Measurements from ENCODE around the gene KRTAP12-3. TPM values are rescaled to one million over a fixed set of nuclear protein-coding genes. Genes with fewer than 3 reads are reported as not detected.

KRTAP12-3 gene
- polyA plus RNA-seq, 1 experiment, result not detected

DNA sequence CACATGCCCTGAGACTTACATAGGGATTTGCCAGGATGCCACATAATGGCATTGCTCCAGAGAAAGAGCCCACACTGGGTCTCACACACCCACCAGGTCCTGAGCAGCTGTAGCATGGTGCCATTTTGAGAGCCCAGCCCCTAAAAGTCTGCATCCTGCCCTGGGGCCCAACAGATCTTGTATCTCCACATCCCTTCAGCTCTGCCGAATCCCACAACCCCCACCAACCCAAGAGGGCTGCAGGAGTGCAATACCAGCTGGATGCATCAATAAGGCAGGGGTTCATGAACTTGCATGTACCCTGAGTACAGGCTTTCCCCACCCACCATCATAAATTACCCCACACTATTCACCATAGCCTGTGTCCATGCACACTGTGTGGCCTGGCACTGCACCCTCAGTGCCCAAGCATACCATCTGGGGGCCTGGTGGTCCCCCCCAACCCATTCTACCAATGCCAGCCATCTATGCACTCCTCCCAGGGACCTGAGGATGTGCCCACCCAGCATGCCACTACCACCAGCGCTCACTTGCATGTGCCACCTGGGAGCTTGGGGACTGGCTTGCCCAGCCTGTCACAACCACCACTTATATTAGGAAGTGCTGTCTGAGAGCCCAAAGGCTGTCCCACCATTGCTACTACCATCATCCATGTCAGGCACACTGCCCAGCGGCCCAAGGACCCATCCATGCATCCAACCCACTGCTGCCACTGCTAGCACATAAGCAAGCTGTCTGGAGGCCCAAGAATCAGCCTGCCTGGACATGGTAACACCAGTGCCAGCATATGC, 13.1 kb downstream of the KRTAP12-3 start:
- H3K27ac ChIP-seq (ENCODE audit: low read depth, low read length), result no peak overlapping the region
- POLR2A ChIA-PET, result no interaction called here
- CTCF ChIA-PET, result no interaction called here
- no peaks in the 10 kb centered on the region; the same call in 1 of the 2 replicates for H3K9me3 ChIP-seq (ENCODE audit: control insufficient read depth, insufficient read depth, low read length)
- H3K4me3 ChIP-seq (ENCODE audit: low read depth, low read length), result no peak overlapping the region
- no peak for DNase-seq (ENCODE audit: low read depth, low spot score)
- TF ChIP-seq, protein P1, sequence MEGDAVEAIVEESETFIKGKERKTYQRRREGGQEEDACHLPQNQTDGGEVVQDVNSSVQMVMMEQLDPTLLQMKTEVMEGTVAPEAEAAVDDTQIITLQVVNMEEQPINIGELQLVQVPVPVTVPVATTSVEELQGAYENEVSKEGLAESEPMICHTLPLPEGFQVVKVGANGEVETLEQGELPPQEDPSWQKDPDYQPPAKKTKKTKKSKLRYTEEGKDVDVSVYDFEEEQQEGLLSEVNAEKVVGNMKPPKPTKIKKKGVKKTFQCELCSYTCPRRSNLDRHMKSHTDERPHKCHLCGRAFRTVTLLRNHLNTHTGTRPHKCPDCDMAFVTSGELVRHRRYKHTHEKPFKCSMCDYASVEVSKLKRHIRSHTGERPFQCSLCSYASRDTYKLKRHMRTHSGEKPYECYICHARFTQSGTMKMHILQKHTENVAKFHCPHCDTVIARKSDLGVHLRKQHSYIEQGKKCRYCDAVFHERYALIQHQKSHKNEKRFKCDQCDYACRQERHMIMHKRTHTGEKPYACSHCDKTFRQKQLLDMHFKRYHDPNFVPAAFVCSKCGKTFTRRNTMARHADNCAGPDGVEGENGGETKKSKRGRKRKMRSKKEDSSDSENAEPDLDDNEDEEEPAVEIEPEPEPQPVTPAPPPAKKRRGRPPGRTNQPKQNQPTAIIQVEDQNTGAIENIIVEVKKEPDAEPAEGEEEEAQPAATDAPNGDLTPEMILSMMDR (IDR thresholded peaks at IDR 0.05; ENCODE audit: low read depth, low read length), result no peak
- H3K27me3 ChIP-seq (ENCODE audit: control insufficient read depth, insufficient read depth, low read length), result peaks cover 5% of the 10 kb centered on the region

DNA sequence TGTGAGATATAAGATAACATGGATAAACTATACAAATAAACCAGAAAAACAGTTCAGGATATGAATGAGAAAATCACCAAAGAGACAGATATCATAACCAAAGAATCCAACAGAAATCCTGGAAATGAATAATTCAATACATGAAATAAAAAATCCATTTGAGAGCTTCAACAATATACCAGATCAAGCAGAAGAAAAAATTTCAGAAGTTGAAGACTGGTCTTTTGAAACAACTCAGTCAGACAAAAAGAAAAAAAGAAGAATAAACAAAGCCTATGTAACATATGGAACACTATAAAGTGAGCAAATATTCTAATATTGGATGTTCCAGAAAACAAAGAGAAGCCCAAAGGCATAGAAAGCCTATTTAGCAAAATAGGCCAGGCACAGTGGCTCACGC, 14.2 kb downstream of the KRTAP12-3 start:
- Histone ChIP-seq H3K4me3 (ENCODE audit: low read depth, low read length) (no peak overlapping the region), H3K27ac (ENCODE audit: low read depth, low read length) (no peak overlapping the region), H3K9me3 (ENCODE audit: control insufficient read depth, insufficient read depth, low read length) (no peaks in the 10 kb centered on the region; the same call in 1 of the 2 replicates), H3K27me3 (ENCODE audit: control insufficient read depth, insufficient read depth, low read length) (peaks cover 5% of the 10 kb centered on the region)
- CTCF ChIA-PET, result no interaction called here
- POLR2A ChIA-PET, result no interaction called here
- TF ChIP-seq, protein P1 (IDR thresholded peaks at IDR 0.05; ENCODE audit: low read depth, low read length), result no peak
- DNase-seq (ENCODE audit: low read depth, low spot score), result no peak

GRCh38 chr21:44677881-44678280, 20.1 kb downstream of the KRTAP12-3 start:
- CTCF ChIA-PET, result no interaction called here
- H3K27me3 ChIP-seq (ENCODE audit: control insufficient read depth, insufficient read depth, low read length), result peaks cover 15% of the 10 kb centered on the region
- TF ChIP-seq, protein P1 (IDR thresholded peaks at IDR 0.05; ENCODE audit: low read depth, low read length), result no peak
- H3K4me3 ChIP-seq (ENCODE audit: low read depth, low read length), result no peak overlapping the region
- POLR2A ChIA-PET, result no interaction called here
- no peak overlapping the region for H3K27ac ChIP-seq (ENCODE audit: low read depth, low read length)
- DNase-seq (ENCODE audit: low read depth, low spot score), result no peak
- H3K9me3 ChIP-seq (ENCODE audit: control insufficient read depth, insufficient read depth, low read length), result no peaks in the 10 kb centered on the region

DNA sequence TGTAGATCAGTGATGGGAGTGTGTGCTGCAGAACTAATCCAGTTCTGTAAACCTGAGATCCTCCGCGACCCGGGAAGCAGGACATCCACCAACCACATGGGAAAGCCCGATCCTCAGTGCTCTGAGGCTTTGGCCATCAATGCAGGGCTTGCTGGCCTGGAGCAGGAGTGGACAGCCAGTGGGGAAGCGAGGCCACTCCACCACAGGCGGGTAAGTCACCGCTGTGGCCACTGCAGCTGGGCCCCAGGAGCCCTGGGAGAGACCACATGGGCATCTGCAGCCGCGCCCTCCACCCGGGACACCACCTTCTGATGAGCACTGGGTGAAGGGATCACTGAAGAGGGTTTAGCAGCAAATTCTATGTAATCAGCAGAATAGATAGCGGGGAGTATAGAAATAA, 23.4 kb downstream of the KRTAP12-3 start:
- DNase-seq (ENCODE audit: low read depth, low spot score), result no peak
- TF ChIP-seq, protein P1 (IDR thresholded peaks at IDR 0.05; ENCODE audit: low read depth, low read length), result no peak
- ChIA-PET CTCF (no interaction called here), POLR2A (no interaction called here)
- peaks cover 14% of the 10 kb centered on the region for H3K27me3 ChIP-seq (ENCODE audit: control insufficient read depth, insufficient read depth, low read length)
- no peaks in the 10 kb centered on the region for H3K9me3 ChIP-seq (ENCODE audit: control insufficient read depth, insufficient read depth, low read length)
- no peak overlapping the region for H3K4me3 ChIP-seq (ENCODE audit: low read depth, low read length)
- H3K27ac ChIP-seq (ENCODE audit: low read depth, low read length), result no peak overlapping the region

GRCh38 chr21:44681861-44682579, 24.3 kb downstream of the KRTAP12-3 start, which contains the start of gene KRTAP12-1:
TSS of gene KRTAP12-1 (minus strand) at chr21:44682163. CDS start at chr21:44682123, 40 bp downstream.
- Histone ChIP-seq H3K9me3 (ENCODE audit: control insufficient read depth, insufficient read depth, low read length) (no peaks in the 10 kb centered on the region), H3K27me3 (ENCODE audit: control insufficient read depth, insufficient read depth, low read length) (peaks cover 13% of the 10 kb centered on the region), H3K27ac (ENCODE audit: low read depth, low read length) (no peak within 1 kb of the TSS), H3K4me3 (ENCODE audit: low read depth, low read length) (no peak within 1 kb of the TSS)
- CTCF ChIA-PET, result no interaction called here
- no peak for DNase-seq (ENCODE audit: low read depth, low spot score)
- TF ChIP-seq, protein P1 (IDR thresholded peaks at IDR 0.05; ENCODE audit: low read depth, low read length), result no peak
- POLR2A ChIA-PET, result no interaction called here
